GM19238 (cell line): ENCODE results near the gene SEC22A.
A peak's percentile ranks its signal among the peaks of the same experiment; 100 is the strongest.

Experiments
- DNase-seq: peaks from one replicate; pipeline ENCODE4 v3.0.0; 2011; ENCODE audit warnings: low spot score; ENCODE audit not compliant: insufficient read length

The SEC22A gene, protein sequence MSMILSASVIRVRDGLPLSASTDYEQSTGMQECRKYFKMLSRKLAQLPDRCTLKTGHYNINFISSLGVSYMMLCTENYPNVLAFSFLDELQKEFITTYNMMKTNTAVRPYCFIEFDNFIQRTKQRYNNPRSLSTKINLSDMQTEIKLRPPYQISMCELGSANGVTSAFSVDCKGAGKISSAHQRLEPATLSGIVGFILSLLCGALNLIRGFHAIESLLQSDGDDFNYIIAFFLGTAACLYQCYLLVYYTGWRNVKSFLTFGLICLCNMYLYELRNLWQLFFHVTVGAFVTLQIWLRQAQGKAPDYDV

DNA sequence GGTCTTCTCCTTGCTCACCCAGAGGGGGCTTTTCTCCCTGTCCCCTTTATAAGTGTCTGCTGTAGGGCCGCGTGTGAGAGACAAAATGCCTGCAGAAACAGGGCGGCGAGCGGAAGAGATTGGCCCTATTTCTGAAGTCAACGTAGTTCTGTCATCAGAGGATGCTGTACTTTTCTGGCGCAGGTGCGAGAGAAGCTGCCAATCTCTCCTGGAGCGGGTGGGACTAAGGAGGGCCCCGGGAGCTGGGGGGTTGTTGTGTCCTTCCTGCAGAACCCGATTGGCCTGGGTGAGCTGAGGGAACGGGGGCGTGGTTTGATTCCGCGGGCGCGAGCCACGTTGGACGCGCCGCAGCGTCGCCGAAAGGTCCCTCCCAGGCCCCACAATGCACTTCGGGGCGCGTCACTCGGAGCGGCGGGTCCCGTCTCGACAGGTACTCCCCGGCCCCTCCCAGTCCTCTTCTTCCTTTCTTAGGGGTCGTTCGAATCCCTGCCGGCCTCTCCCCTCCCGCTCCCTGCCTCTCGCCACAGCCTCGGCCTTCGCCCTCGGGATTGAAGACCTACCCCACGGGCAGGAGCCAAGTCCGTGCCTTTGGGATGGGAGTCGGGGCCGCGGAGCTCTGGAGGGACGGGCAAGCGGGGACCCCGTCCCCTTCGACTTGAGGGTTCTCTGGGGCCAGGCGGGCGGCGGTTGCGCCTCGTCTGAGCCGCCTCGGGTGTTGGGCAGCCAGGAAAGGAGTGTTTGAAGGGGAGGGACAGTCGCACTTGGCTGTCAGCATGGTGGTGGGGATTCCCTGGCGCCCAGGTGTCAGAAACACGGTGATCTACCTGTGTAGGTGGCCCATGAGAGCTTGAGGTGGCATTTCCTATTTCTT, at the start of gene SEC22A:
TSS of gene SEC22A (plus strand) at position 387 of the 871 bp plus-strand sequence. CDS start 7,275 bp downstream, outside the sequence.
- DNase-seq, result peak; percentile 87

GRCh38 chr3:123152687-123153086, 49.1 kb upstream of the SEC22A start:
- no peak for DNase-seq

DNA sequence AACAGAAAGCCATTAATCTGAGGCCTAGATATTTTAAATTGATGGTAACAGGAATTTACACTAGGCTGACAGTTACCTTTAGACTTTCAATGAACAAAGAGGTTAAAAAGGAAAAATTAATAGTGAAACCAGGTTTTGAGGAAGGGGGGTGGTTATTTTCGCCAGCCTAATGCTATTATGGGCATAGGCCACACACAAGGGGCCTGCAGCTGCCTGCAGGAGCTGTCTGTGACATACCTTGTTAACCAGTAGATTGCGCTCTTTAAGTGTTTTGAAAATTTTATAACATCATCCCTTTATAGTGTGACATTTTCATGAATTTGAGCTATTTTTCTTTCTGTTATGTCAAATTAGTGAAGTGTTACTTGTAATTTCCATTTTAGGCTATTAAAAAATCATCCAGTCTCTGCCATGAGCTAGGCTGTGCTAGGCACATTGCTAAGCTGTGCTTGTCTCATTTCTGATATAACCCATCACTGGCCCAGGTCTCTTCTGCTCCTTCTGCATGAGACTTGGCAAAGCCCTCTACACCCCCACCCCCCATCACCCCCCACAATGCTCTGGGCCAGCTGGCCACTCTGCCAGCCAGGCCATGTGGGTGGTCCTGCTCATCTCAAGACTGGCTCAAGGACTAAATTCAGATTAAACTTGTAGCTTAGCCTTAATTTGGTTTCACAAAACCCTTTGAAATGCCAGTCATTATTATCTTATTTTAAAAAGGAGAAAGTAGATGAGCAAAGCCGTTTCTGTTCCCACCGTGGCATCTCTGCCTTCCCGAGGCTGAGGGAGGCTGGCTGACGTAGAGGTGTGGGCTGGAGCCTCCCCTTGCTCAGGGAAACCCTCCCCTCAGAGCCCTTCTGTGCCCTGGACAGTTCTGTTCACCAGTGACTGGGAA, 48.4 kb upstream of the SEC22A start:
- DNase-seq, result no peak

DNA sequence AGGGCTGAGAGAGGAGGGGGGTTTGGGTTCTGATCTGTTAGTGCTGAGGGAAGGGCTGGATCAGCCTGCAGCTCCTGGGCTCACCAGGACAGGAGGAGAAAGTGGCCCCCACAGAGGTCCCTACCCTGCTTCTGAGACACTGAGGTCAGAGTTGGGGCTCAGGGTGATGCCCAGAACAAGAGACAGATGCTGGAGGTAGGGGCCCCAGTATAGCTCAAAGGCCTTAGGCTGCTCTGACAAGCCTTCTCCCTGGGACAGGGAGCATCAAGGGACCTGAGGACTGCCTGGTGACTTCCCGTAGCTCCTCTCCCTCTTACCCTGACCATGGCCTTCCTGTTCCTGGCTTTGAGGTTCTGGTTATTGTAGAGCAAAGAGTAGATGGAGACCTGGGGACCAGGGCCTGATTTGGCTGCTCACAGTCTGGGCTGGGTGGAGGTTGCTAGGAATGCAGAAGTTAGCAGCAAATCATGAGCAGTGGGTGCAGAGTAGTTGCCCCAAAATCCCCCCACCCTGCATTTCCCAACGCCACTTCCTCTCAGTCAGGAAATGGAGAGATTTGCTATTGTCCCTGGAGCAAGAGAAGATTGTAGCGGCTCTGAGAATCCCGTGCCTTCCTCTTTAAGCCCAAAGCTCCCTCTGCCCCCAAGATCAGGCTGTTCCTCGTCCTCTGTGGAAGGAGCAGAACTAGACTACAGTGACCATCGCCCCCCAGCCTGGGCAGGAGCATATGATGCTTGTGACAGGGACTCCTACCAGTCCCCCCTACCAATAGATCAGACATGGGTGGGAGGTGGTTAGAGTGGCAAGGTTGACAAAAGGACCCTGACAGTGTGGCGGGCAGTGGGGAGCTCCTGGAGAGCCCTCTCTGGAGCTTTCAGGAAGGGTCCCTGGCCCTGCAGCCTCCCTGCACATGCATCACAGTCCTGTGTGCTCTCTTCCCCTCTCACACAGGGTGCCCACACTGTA, 47.4 kb upstream of the SEC22A start:
- DNase-seq, result no peak

- no peak for DNase-seq
These were observed 46.2 kb upstream of the SEC22A start for GRCh38 chr3:123155471-123156011.

- DNase-seq, result no peak
These were observed 45.3 kb upstream of the SEC22A start for GRCh38 chr3:123156276-123156995.

GRCh38 chr3:123157209-123157597, 44.5 kb upstream of the SEC22A start:
- DNase-seq, result no peak

DNA sequence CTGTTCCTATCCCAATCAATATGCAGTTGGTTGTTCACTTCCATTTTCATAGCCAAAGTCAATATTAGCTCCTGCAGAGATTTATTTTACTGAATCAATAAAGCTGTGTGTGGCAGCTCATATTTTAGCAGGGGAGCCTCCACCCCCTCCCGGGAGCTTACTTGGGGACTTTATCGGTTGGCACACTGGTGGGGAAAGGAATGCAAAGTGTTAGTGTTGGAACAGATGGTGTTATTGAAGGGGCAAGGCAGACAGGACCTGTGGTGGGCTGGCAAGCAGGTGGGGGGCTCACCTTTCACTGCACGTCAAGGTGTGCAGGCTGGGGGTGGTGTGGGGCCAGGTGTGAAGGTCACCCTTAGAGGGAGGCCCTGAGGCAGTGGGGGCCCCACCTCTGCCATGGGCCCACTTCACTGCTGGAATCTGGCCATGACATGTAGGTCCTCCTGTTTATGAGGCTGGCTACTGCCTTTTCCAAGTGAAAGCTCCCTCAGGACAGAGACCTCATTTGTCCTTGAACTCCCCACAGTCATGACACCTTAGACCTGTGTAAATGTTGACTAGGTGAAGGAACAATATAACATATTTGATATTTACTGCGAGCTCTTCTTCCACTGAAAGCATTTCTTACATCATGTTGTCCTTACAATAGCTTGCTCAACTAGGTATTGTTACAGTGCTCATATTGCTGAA, 44.0 kb upstream of the SEC22A start:
- DNase-seq, result no peak

DNA sequence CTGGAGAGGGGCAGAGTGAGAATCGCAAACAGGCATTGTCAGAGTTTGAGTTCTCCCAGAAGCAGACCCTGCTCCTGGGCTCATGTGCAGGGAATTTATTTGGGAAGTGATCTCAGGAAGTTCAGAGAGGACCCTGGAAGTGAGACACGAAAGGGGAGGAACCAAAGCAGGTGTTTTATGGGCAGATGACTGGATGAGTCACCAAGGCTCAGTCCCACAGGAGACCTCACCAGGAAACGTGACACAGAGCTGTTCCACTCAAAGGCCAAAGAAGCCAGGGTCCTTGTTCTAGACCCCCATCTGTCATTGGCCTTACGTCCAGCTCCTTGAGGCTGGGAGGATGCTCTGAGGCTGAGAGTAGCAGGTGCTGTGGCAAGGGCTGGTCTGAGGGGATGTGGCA, 43.4 kb upstream of the SEC22A start:
- DNase-seq, result no peak

DNA sequence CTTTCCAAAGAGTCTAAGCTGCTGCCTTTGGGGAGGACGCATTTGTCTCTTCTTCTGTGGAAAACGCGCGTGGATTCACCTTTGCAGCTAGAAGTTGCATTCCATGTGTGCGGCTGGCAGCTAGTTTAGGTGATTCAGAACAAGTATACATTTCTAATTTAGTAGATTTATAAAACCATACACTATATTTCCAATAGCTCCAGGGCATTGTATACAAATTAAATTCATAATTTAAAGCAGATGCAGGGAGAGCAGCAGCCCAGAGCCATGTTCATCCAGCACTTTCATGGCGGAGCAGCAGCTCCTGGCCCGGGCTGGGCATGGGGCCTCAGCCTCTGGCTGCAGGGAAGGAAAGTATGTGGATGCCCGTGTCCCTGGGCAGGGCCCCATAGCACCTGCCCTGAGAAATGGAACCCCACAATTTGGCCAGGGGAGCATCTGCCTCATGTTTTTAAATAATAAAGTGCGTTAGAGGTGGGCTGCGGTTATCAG, 42.8 kb upstream of the SEC22A start:
- DNase-seq, result no peak

GRCh38 chr3:123159926-123160635, 41.7 kb upstream of the SEC22A start:
- no peak for DNase-seq

DNA sequence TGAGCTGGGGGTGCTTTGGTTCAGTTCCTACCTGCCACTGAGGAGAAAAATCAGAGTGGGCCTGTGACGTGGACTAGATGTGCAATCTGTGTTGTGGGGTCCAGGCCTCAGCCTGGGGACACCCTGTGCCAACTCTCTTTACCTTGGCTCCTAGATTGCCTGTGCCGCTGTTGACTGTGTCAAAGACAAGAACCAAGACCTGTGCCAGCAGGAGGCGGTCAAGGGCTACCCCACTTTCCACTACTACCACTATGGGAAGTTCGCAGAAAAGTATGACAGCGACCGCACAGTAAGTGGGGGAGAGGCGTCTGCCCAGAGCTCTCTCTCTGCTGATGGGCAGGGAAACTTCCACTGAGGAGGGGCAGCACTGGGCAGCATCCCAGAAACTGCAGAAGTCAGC, 40.6 kb upstream of the SEC22A start:
- no peak for DNase-seq

- no peak for DNase-seq
These were observed 38.6 kb upstream of the SEC22A start for GRCh38 chr3:123163141-123163540.

DNA sequence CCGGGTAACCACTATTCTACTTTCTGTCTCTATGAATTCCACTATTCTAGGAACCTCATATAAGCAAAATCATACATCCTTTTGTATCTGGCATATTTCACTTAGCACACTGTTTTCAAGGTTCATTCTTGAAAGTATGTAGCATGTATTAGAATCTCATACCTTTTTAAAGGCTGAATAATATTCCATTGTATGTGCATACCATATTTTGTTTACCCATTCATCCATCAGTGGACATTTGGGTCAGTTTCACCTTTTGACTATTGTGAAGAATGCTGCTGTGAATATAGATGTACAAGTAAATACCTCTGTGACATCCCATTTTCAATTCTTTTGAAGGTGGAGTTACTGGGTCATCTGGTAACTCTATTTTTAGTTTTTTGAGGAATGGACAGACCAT, 36.6 kb upstream of the SEC22A start:
- DNase-seq, result no peak

GRCh38 chr3:123167686-123168085, 34.1 kb upstream of the SEC22A start:
- no peak for DNase-seq

GRCh38 chr3:123168122-123168521, 33.6 kb upstream of the SEC22A start:
- no peak for DNase-seq

DNA sequence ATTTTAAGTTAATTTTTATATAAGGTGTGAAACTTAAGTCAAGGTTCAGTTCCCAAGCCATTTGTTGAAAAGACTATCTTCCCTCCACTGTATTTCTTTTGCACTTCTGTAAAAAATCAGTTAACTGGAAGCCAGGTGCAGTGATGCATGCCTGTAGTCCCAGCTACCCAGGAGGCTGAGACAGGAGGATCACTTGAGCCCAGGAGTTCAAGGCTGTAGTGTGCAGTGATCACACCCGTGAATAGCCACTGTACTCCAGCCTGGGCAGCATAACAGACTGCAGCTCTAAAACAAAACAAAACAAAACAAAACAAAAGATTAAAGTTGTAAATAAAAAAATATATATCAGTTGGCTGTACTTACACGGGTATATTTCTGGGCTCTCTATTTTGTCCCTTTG, 33.1 kb upstream of the SEC22A start:
- no peak for DNase-seq

DNA sequence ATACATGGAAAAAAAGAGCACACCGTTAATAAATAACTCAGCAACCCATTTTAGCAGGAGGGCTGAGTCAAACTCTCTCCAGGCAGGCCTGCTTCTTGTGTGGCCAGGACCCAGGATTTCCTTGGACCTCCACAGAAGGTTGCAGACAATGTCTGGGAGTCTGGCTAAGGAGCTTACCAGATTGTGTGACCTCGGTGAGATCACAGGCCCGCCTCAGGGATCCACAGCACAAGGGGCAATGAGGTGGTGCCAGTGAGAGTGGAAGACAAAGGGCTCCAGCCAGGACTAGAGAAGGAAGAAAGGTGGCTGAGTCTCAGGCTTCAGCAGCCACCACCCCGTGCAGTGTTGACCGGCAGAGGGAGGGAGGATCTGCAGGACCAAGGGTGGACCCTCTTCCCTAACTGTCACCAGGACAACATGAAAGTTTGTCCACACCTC, 32.2 kb upstream of the SEC22A start:
- DNase-seq, result no peak
